Measurements from ENCODE around the gene MAP3K4.

Gene MAP3K4

GRCh38 chr6:161139304-161139765, 147.8 kb downstream of the MAP3K4 start:
- DNase-seq (ENCODE audit: low spot score in 2 of 2), result peak in 1 of 2 donors; percentile 45

GRCh38 chr6:161139766-161140553, 148.4 kb downstream of the MAP3K4 start:
- Mint-ChIP-seq H3K4me1 (peaks cover 11% of the 10 kb centered on the region), H3K36me3 (peaks cover 36% of the 10 kb centered on the region), H3K9me3 (no peaks in the 10 kb centered on the region), H3K27ac (no peak overlapping the region), H3K4me3 (no peak overlapping the region)
- no peak for ATAC-seq
- peak in 1 of 2 donors; percentile 42 for DNase-seq (ENCODE audit: low spot score in 2 of 2)

More at GRCh38 chr6:161139304-161139765, 147.8 kb downstream of the MAP3K4 start:
- peaks cover 31% of the 10 kb centered on the region for H3K36me3 Mint-ChIP-seq
- ATAC-seq, result no peak
- no peak overlapping the region for H3K27ac Mint-ChIP-seq
- no peak overlapping the region for H3K4me3 Mint-ChIP-seq
- H3K4me1 Mint-ChIP-seq, result peaks cover 11% of the 10 kb centered on the region
- no peaks in the 10 kb centered on the region for H3K9me3 Mint-ChIP-seq

GRCh38 chr6:161140554-161140875, 148.9 kb downstream of the MAP3K4 start:
- DNase-seq (ENCODE audit: low spot score in 2 of 2) (peak in 1 of 2 donors; percentile 42), ATAC-seq (no peak)
- peaks cover 11% of the 10 kb centered on the region for H3K4me1 Mint-ChIP-seq

GRCh38 chr6:161141173-161141572, 149.6 kb downstream of the MAP3K4 start:
- Mint-ChIP-seq H3K27ac (no peak overlapping the region), H3K4me3 (no peak overlapping the region), H3K4me1 (peaks cover 8% of the 10 kb centered on the region), H3K36me3 (peaks cover 31% of the 10 kb centered on the region), H3K9me3 (no peaks in the 10 kb centered on the region)
- DNase-seq (ENCODE audit: low spot score in 2 of 2) (peak in 1 of 2 donors; percentile 35), ATAC-seq (no peak)

More at GRCh38 chr6:161140554-161140875, 148.9 kb downstream of the MAP3K4 start:
- Mint-ChIP-seq H3K4me3 (no peak overlapping the region), H3K27ac (no peak overlapping the region), H3K36me3 (peaks cover 36% of the 10 kb centered on the region), H3K9me3 (no peaks in the 10 kb centered on the region)

- Mint-ChIP-seq H3K36me3 (peaks cover 22% of the 10 kb centered on the region), H3K27ac (no peak overlapping the region), H3K9me3 (no peaks in the 10 kb centered on the region), H3K4me1 (peaks cover 5% of the 10 kb centered on the region), H3K4me3 (no peak overlapping the region)
- ATAC-seq (no peak), DNase-seq (ENCODE audit: low spot score in 2 of 2) (no peak)
Measured at GRCh38 chr6:161142957-161143296, 151.4 kb downstream of the MAP3K4 start.

GRCh38 chr6:161143663-161144430, 152.3 kb downstream of the MAP3K4 start:
- Mint-ChIP-seq H3K4me1 (peaks cover 5% of the 10 kb centered on the region), H3K9me3 (no peaks in the 10 kb centered on the region), H3K4me3 (no peak overlapping the region), H3K36me3 (peaks cover 16% of the 10 kb centered on the region), H3K27ac (no peak overlapping the region)
- peak in 1 of 2 donors; percentile 22 for DNase-seq (ENCODE audit: low spot score in 2 of 2)
- no peak for ATAC-seq

GRCh38 chr6:161150136-161150535, 158.6 kb downstream of the MAP3K4 start:
- no peak for DNase-seq (ENCODE audit: low spot score in 2 of 2)
- H3K27ac Mint-ChIP-seq, result peak overlapping the region; percentile 3
- ATAC-seq, result no peak
- H3K4me3 Mint-ChIP-seq, result no peak overlapping the region
- no peaks in the 10 kb centered on the region for H3K9me3 Mint-ChIP-seq
- H3K36me3 Mint-ChIP-seq, result no peaks in the 10 kb centered on the region
- H3K4me1 Mint-ChIP-seq, result peaks cover 5% of the 10 kb centered on the region

- no peak overlapping the region for H3K4me3 Mint-ChIP-seq
- no peak overlapping the region for H3K27ac Mint-ChIP-seq
- ATAC-seq (no peak), DNase-seq (ENCODE audit: low spot score in 2 of 2) (no peak)
- H3K4me1 Mint-ChIP-seq, result peaks cover 5% of the 10 kb centered on the region
- H3K9me3 Mint-ChIP-seq, result no peaks in the 10 kb centered on the region
- H3K36me3 Mint-ChIP-seq, result no peaks in the 10 kb centered on the region
Measured at GRCh38 chr6:161150566-161150965, 159.0 kb downstream of the MAP3K4 start.

GRCh38 chr6:161151059-161151645, 159.6 kb downstream of the MAP3K4 start:
- no peaks in the 10 kb centered on the region for H3K9me3 Mint-ChIP-seq
- H3K4me1 Mint-ChIP-seq, result peaks cover 5% of the 10 kb centered on the region
- ATAC-seq (no peak), DNase-seq (ENCODE audit: low spot score in 2 of 2) (no peak)
- peak overlapping the region; percentile 84 for H3K27ac Mint-ChIP-seq
- H3K36me3 Mint-ChIP-seq, result no peaks in the 10 kb centered on the region
- H3K4me3 Mint-ChIP-seq, result no peak overlapping the region

- DNase-seq (ENCODE audit: low spot score in 2 of 2), result no peak
- no peak overlapping the region for H3K4me3 Mint-ChIP-seq
- peaks cover under 1% of the 10 kb centered on the region for H3K9me3 Mint-ChIP-seq
- peaks cover 5% of the 10 kb centered on the region for H3K4me1 Mint-ChIP-seq
- H3K27ac Mint-ChIP-seq, result peak overlapping the region; percentile 84
- no peaks in the 10 kb centered on the region for H3K36me3 Mint-ChIP-seq
- ATAC-seq, result no peak
Measured at GRCh38 chr6:161151660-161152526, 160.3 kb downstream of the MAP3K4 start.

- peaks cover 2% of the 10 kb centered on the region for H3K9me3 Mint-ChIP-seq
- no peak overlapping the region for H3K4me3 Mint-ChIP-seq
- H3K36me3 Mint-ChIP-seq, result no peaks in the 10 kb centered on the region
- H3K4me1 Mint-ChIP-seq, result peaks cover 5% of the 10 kb centered on the region
- ATAC-seq (no peak), DNase-seq (ENCODE audit: low spot score in 2 of 2) (no peak)
- peak overlapping the region; percentile 84 for H3K27ac Mint-ChIP-seq
Measured at GRCh38 chr6:161152527-161152862, 160.9 kb downstream of the MAP3K4 start.

GRCh38 chr6:161152907-161153662, 161.5 kb downstream of the MAP3K4 start:
- DNase-seq (ENCODE audit: low spot score in 2 of 2) (no peak), ATAC-seq (peak; percentile 50)
- Mint-ChIP-seq H3K4me1 (peaks cover 5% of the 10 kb centered on the region), H3K36me3 (peaks cover 2% of the 10 kb centered on the region), H3K9me3 (peaks cover 2% of the 10 kb centered on the region), H3K4me3 (no peak overlapping the region), H3K27ac (peak overlapping the region; percentile 84)

- H3K4me1 Mint-ChIP-seq, result peaks cover 5% of the 10 kb centered on the region
- H3K27ac Mint-ChIP-seq, result no peak overlapping the region
- H3K4me3 Mint-ChIP-seq, result no peak overlapping the region
- no peak for DNase-seq (ENCODE audit: low spot score in 2 of 2)
- peaks cover 2% of the 10 kb centered on the region for H3K9me3 Mint-ChIP-seq
- H3K36me3 Mint-ChIP-seq, result peaks cover 5% of the 10 kb centered on the region
- no peak for ATAC-seq
Measured at GRCh38 chr6:161153725-161154124, 162.2 kb downstream of the MAP3K4 start.

GRCh38 chr6:161154796-161155335, 163.3 kb downstream of the MAP3K4 start:
- H3K9me3 Mint-ChIP-seq, result peaks cover 2% of the 10 kb centered on the region
- no peak overlapping the region for H3K27ac Mint-ChIP-seq
- no peak overlapping the region for H3K4me3 Mint-ChIP-seq
- ATAC-seq, result no peak
- H3K4me1 Mint-ChIP-seq, result peaks cover 5% of the 10 kb centered on the region
- DNase-seq (ENCODE audit: low spot score in 2 of 2), result no peak
- peaks cover 5% of the 10 kb centered on the region for H3K36me3 Mint-ChIP-seq

Data from stimulated activated effector memory CD8-positive, alpha-beta T cell treated with anti-CD3 and anti-CD28 coated beads, Interleukin-12 subunit alpha, Interleukin-12 subunit beta, amount 100 ng/mL, for 72 hours (primary cell).